PC-9 (cell line): Measurements from ENCODE around the gene RB1. TPM values are rescaled to one million over a fixed set of nuclear protein-coding genes. Genes with fewer than 3 reads are reported as not detected.

Experiments
- BruUV-seq: library from RNA; stranded (reverse); fragments of 400-500 nt; replicated peaks from 2 replicates; lab custom pipeline; 2021; lab: Mats Ljungman, UMichigan
- CTCF ChIA-PET: fragments of 300-600 bp; sonication (Branson Sonifier 250); formaldehyde crosslinking; loops from one replicate; lab custom pipeline; 2022; ENCODE audit warnings: antibody characterized with exemption; lab: Charles Lee
- POLR2A ChIA-PET: fragments of 300-600 bp; sonication (Branson Sonifier 250); formaldehyde crosslinking; loops from one replicate; lab custom pipeline; 2022; ENCODE audit warnings: antibody characterized with exemption; ENCODE audit not compliant: unreplicated experiment; lab: Charles Lee
- DNase-seq, 2 experiments: peaks; one replicate each; pipeline versions ENCODE4 v3.0.0 to v3.0.0-alpha.2; 2015 to 2022; ENCODE audit warnings: mixed read lengths in 1 of 2
- H2AFZ ChIP-seq: fragments of 200-600 bp; sonication (generic); 2 replicates; pipeline ENCODE4 v1.8.1; 2017; ENCODE audit warnings: antibody characterized with exemption
- H3F3A ChIP-seq: fragments of 200-600 bp; sonication (generic); 2 replicates; pipeline ENCODE4 v1.8.1; 2017; ENCODE audit warnings: antibody characterized with exemption, mild to moderate bottlenecking, low read depth; ENCODE audit not compliant: insufficient read depth
- H3K27ac ChIP-seq: fragments of 200-600 bp; sonication (generic); 2 replicates; pipeline ENCODE4 v1.6.1; 2016; ENCODE audit warnings: mixed run types
- H3K27me3 ChIP-seq: fragments of 200-600 bp; sonication (generic); 2 replicates; pipeline ENCODE4 v1.6.1; 2016; ENCODE audit warnings: low read depth, mixed run types; ENCODE audit not compliant: insufficient read depth
- H3K36me3 ChIP-seq: fragments of 200-600 bp; sonication (generic); 2 replicates; pipeline ENCODE4 v1.6.1; 2016; ENCODE audit warnings: low read depth, mixed run types
- H3K4me1 ChIP-seq: fragments of 200-600 bp; sonication (generic); replicated peaks from 2 replicates; pipeline ENCODE4 v1.6.1; 2016; ENCODE audit warnings: mixed run types; ENCODE audit not compliant: insufficient read depth
- H3K4me2 ChIP-seq: fragments of 200-600 bp; sonication (generic); 2 replicates; pipeline ENCODE4 v1.6.1; 2017; ENCODE audit warnings: mixed run types
- H3K4me3 ChIP-seq: fragments of 200-600 bp; sonication (generic); 2 replicates; pipeline ENCODE4 v1.6.1; 2016; ENCODE audit warnings: mixed run types
- H3K79me2 ChIP-seq: fragments of 200-600 bp; sonication (generic); 2 replicates; pipeline ENCODE4 v1.6.1; 2017; ENCODE audit warnings: low read depth, mixed run types
- H3K9me2 ChIP-seq: fragments of 200-600 bp; sonication (generic); 2 replicates; pipeline ENCODE4 v1.8.1; 2017; ENCODE audit warnings: mild to moderate bottlenecking; ENCODE audit not compliant: insufficient read depth
- H3K9me3 ChIP-seq: fragments of 200-600 bp; sonication (generic); 2 replicates; pipeline ENCODE4 v1.8.1; 2016; ENCODE audit warnings: low read depth; ENCODE audit not compliant: insufficient read depth
- H4K20me1 ChIP-seq: fragments of 200-600 bp; sonication (generic); 2 replicates; pipeline ENCODE4 v1.8.1; 2017; ENCODE audit not compliant: insufficient read depth
- CTCF ChIP-seq: fragments of 200-600 bp; sonication (generic); conservative IDR thresholded peaks from 2 replicates; pipeline ENCODE4 v1.6.1; 2017; ENCODE audit warnings: mixed run types, antibody characterized with exemption, mild to moderate bottlenecking, moderate library complexity
- EZH2 ChIP-seq: fragments of 200-600 bp; sonication (generic); IDR thresholded peaks from 2 replicates; pipeline ENCODE4 v1.8.0; 2017; ENCODE audit warnings: antibody characterized with exemption, low read depth
- intact Hi-C: fragments of 100-400 bp; cut with micrococcal nuclease; formaldehyde crosslinking; loops from one replicate; pipeline ENCODE4 v1.10.0; 2022; ENCODE audit not compliant: unreplicated experiment
- total RNA-seq: library from RNA; stranded (reverse); gene quantifications from 2 replicates; pipeline ENCODE4 v1.2.3, GENCODE V29; 2021

RB1 gene
- total RNA-seq, 1 experiment from 2014 or later, result 23.7 TPM

- TF ChIP-seq EZH2, result no peak
- TF ChIP-seq CTCF, result no peak
- no peaks in the 10 kb centered on the region for H4K20me1 ChIP-seq
- no peaks in the 10 kb centered on the region for H3K9me3 ChIP-seq
- no peaks in the 10 kb centered on the region for H3K36me3 ChIP-seq
- no peak overlapping the region for H3K4me2 ChIP-seq
- peaks cover 15% of the 10 kb centered on the region; the same call in 1 of the 2 replicates for H3K4me1 ChIP-seq
- intact Hi-C loops, result no loop called here
- ChIA-PET CTCF (no interaction called here), POLR2A (interaction anchor here (0.7 kb wide), 1 partner anchor 169 kb away, joined by 3 read pairs; the partner anchor contains the start of gene ITM2B)
- H3K27me3 ChIP-seq, result no peaks in the 10 kb centered on the region
- H3K79me2 ChIP-seq, result no peaks in the 10 kb centered on the region
- H3K27ac ChIP-seq, result no peak overlapping the region
- no peaks in the 10 kb centered on the region; the same call in 1 of the 2 replicates for H3K9me2 ChIP-seq
- no peak overlapping the region for H2AFZ ChIP-seq
- no peaks in the 10 kb centered on the region for H3F3A ChIP-seq
- no peak for DNase-seq
- BruUV-seq, result no TSS peak
- H3K4me3 ChIP-seq, result no peak overlapping the region
These were observed 98.9 kb downstream of the RB1 start for GRCh38 chr13:48402325-48402932.

- Histone ChIP-seq H2AFZ (no peak overlapping the region), H3K79me2 (no peaks in the 10 kb centered on the region), H3K4me2 (no peak overlapping the region)
These were observed 99.6 kb downstream of the RB1 start for GRCh38 chr13:48403151-48403631.

GRCh38 chr13:48403913-48404312, 100.4 kb downstream of the RB1 start:
- intact Hi-C loops, result no loop called here
- no peak for DNase-seq
- no peaks in the 10 kb centered on the region for H3K9me2 ChIP-seq
- H3K27ac ChIP-seq, result no peak overlapping the region
- no peaks in the 10 kb centered on the region for H4K20me1 ChIP-seq
- no peak for TF ChIP-seq EZH2
- TF ChIP-seq CTCF, result no peak
- no peak overlapping the region for H3K4me3 ChIP-seq
- H3K27me3 ChIP-seq, result no peaks in the 10 kb centered on the region
- no peaks in the 10 kb centered on the region for H3K79me2 ChIP-seq
- POLR2A ChIA-PET, result no interaction called here
- H3K4me1 ChIP-seq, result peaks cover 15% of the 10 kb centered on the region; the same call in 1 of the 2 replicates
- H3K9me3 ChIP-seq, result no peaks in the 10 kb centered on the region
- H3K4me2 ChIP-seq, result no peak overlapping the region
- no TSS peak for BruUV-seq
- CTCF ChIA-PET, result no interaction called here
- H2AFZ ChIP-seq, result no peak overlapping the region
- H3F3A ChIP-seq, result no peaks in the 10 kb centered on the region
- H3K36me3 ChIP-seq, result no peaks in the 10 kb centered on the region

More at GRCh38 chr13:48403151-48403631, 99.6 kb downstream of the RB1 start:
- H3K4me1 ChIP-seq, result peaks cover 15% of the 10 kb centered on the region; the same call in 1 of the 2 replicates
- TF ChIP-seq CTCF, result no peak
- no peak for TF ChIP-seq EZH2
- no peak overlapping the region for H3K4me3 ChIP-seq
- no peaks in the 10 kb centered on the region for H4K20me1 ChIP-seq
- no peaks in the 10 kb centered on the region for H3K9me2 ChIP-seq
- DNase-seq, result no peak
- no peak overlapping the region for H3K27ac ChIP-seq
- H3K36me3 ChIP-seq, result no peaks in the 10 kb centered on the region
- no TSS peak for BruUV-seq
- POLR2A ChIA-PET, result no interaction called here
- H3K9me3 ChIP-seq, result no peaks in the 10 kb centered on the region
- intact Hi-C loops, result no loop called here
- no peaks in the 10 kb centered on the region for H3K27me3 ChIP-seq
- CTCF ChIA-PET, result no interaction called here
- no peaks in the 10 kb centered on the region for H3F3A ChIP-seq
